ENCODE results near the gene CHMP3.

GRCh38 chr2:86543335-86543734, 19.9 kb downstream of the CHMP3 start:
- TF ChIP-seq POLR2AphosphoS5 (IDR thresholded peaks at IDR 0.05) (no peak), CTCF (IDR thresholded peaks at IDR 0.05) (no peak), EP300 (IDR thresholded peaks at IDR 0.05) (no peak)
